ENCODE data around the gene CDK18. TPM values are rescaled to one million over a fixed set of nuclear protein-coding genes. Genes with fewer than 3 reads are reported as not detected.

Gene CDK18
- total and polyA plus RNA-seq, 4 donors = 2.4 to 3.7 (median 3.1) TPM

DNA sequence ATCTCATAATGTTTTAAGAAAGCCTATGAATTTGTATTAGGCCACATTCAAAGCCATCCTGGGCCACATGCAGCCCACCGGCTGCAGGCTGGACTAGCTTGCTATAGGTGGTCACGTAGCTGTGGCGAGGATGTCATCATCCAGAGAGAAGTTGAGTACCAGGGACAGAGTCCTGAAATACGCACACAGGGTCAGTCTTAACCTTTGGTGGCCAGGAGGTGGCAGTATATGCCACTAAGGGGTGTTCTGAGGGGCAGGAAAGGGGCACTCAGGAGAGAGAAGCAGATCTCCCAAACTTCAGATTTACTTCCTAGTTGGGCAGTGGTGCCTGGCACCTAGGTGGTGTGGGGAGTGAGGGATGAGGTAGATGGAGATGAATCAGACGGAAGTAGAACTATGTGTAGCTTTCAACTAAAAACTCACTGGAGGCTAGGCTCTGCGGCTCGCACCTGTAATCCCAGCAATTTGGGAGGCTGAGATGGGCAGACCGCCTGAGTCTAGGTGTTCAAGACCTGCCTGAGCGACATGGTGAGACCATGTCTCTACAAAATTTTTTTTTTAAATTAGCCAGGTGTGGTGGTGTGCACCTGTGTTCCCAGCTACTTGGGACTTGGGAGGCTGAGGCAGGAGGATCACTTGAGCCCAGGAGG, 16.3 kb upstream of the CDK18 start:
- 35% methylated on average over 9 of the region's 9 CpGs for WGBS
- H3K36me3 ChIP-seq (ENCODE audit: control insufficient read depth in 4 of 4, insufficient read depth in 3 of 4, low read depth in 1 of 4, low read length in 3 of 4) = no peaks in the 10 kb centered on the region
- H3K4me3 ChIP-seq (ENCODE audit: low read depth in 1 of 3, low read length in 3 of 3) = no peak overlapping the region
- TF ChIP-seq EGR1 (IDR thresholded peaks at IDR 0.05; ENCODE audit: low read depth in 2 of 2) (no peak), TAF1 (conservative IDR thresholded peaks at IDR 0.05) (no peak), CTCF (IDR thresholded peaks at IDR 0.05; ENCODE audit: low read depth, low read length, missing input control) (peak; percentile 74), SP1 (IDR thresholded peaks at IDR 0.05) (no peak), RAD21 (IDR thresholded peaks at IDR 0.05) (peak; percentile 80 to 93), HNF4A (conservative IDR thresholded peaks at IDR 0.05) (peak; percentile 44 to 72)
- TF ChIP-seq, protein P1, sequence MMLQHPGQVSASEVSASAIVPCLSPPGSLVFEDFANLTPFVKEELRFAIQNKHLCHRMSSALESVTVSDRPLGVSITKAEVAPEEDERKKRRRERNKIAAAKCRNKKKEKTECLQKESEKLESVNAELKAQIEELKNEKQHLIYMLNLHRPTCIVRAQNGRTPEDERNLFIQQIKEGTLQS (IDR thresholded peaks at IDR 0.05) = peak; percentile 60
- H3K9ac ChIP-seq (ENCODE audit: low read depth in 1 of 2, low read length in 2 of 2) = no peak overlapping the region
- H3K27ac ChIP-seq (ENCODE audit: low read depth in 1 of 2, low read length in 2 of 2) = no peak overlapping the region
- peak; percentile 49 for DNase-seq (ENCODE audit: low spot score)
- H3K4me1 ChIP-seq (ENCODE audit: control insufficient read depth in 4 of 4, insufficient read depth in 4 of 4, low read length in 3 of 4) = peaks cover 0 to 22% (median 17%) of the 10 kb centered on the region in 4 donors
- peaks cover 0 to 4% (median 0%) of the 10 kb centered on the region in 4 donors for H3K27me3 ChIP-seq (ENCODE audit: control insufficient read depth in 4 of 4, insufficient read depth in 4 of 4, low read length in 3 of 4)
- H3K9me3 ChIP-seq (ENCODE audit: control insufficient read depth in 4 of 4, low read length in 3 of 4) = no peaks in the 10 kb centered on the region

GRCh38 chr1:205491794-205492193, 12.7 kb upstream of the CDK18 start:
- DNase-seq (ENCODE audit: low spot score) = no peak
- 48% methylated on average over 4 of the region's 4 CpGs for WGBS
- Histone ChIP-seq H3K9me3 (ENCODE audit: control insufficient read depth in 4 of 4, low read length in 3 of 4) (no peaks in the 10 kb centered on the region), H3K27me3 (ENCODE audit: control insufficient read depth in 4 of 4, insufficient read depth in 4 of 4, low read length in 3 of 4) (peaks cover 0 to 4% (median 0%) of the 10 kb centered on the region in 4 donors), H3K36me3 (ENCODE audit: control insufficient read depth in 4 of 4, insufficient read depth in 3 of 4, low read depth in 1 of 4, low read length in 3 of 4) (no peaks in the 10 kb centered on the region), H3K4me3 (ENCODE audit: low read depth in 1 of 3, low read length in 3 of 3) (no peak overlapping the region), H3K4me1 (ENCODE audit: control insufficient read depth in 4 of 4, insufficient read depth in 4 of 4, low read length in 3 of 4) (peaks cover 0 to 20% (median 20%) of the 10 kb centered on the region in 4 donors), H3K9ac (ENCODE audit: low read depth in 1 of 2, low read length in 2 of 2) (no peak overlapping the region), H3K27ac (ENCODE audit: low read depth in 1 of 2, low read length in 2 of 2) (no peak overlapping the region)
- TF ChIP-seq GABPA (IDR thresholded peaks at IDR 0.05 in 1 of 2, conservative IDR thresholded peaks at IDR 0.05 in 1 of 2) (no peak), HNF4G (IDR thresholded peaks at IDR 0.05) (no peak)
- TF ChIP-seq, protein P1 (IDR thresholded peaks at IDR 0.05) = no peak

DNA sequence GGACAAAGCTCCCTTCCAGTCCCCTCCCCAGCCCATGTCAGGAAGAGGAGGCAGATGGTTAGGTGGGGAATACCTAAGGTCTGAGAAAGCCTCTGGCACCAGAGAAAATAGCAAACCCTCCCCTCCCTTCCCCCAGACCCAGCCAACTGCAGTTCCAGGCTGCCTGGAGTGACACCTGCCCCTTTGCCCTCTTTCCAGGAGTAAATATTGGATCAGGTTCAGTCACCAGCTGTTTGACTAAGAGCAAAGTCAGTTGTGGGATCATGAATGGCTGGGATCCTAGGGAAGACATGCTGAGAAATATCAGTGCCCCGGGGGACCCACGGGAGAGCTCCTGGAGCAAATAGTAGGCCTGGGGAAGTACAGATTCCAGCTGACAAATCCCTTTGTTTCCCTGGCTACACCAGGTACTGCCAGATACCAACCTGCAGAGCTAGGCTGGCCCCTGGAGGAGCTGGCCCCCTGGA, 12.2 kb upstream of the CDK18 start:
- TF ChIP-seq SP1 (IDR thresholded peaks at IDR 0.05) (peak; percentile 99), CTCF (IDR thresholded peaks at IDR 0.05; ENCODE audit: low read depth, low read length, missing input control) (no peak), HNF4A (conservative IDR thresholded peaks at IDR 0.05) (peak; percentile 41 to 93), HNF4G (IDR thresholded peaks at IDR 0.05) (peak; percentile 79), FOXA2 (IDR thresholded peaks at IDR 0.05) (no peak), RXRA (IDR thresholded peaks at IDR 0.05) (peak; percentile 12 to 94), RAD21 (IDR thresholded peaks at IDR 0.05) (peak in 1 of 2 donors; percentile 48), NR2F2 (IDR thresholded peaks at IDR 0.05) (peak; percentile 31)
- TF ChIP-seq, protein P1 (IDR thresholded peaks at IDR 0.05) = peak; percentile 19
- Histone ChIP-seq H3K9ac (ENCODE audit: low read depth in 1 of 2, low read length in 2 of 2) (no peak overlapping the region), H3K27ac (ENCODE audit: low read depth in 1 of 2, low read length in 2 of 2) (peak overlapping the region in 1 of 2 donors; percentile 14), H3K4me3 (ENCODE audit: low read depth in 1 of 3, low read length in 3 of 3) (no peak overlapping the region), H3K36me3 (ENCODE audit: control insufficient read depth in 4 of 4, insufficient read depth in 3 of 4, low read depth in 1 of 4, low read length in 3 of 4) (no peaks in the 10 kb centered on the region), H3K9me3 (ENCODE audit: control insufficient read depth in 4 of 4, low read length in 3 of 4) (no peaks in the 10 kb centered on the region), H3K27me3 (ENCODE audit: control insufficient read depth in 4 of 4, insufficient read depth in 4 of 4, low read length in 3 of 4) (peaks cover 0 to 4% (median 0%) of the 10 kb centered on the region in 4 donors), H3K4me1 (ENCODE audit: control insufficient read depth in 4 of 4, insufficient read depth in 4 of 4, low read length in 3 of 4) (peaks cover 0 to 20% (median 20%) of the 10 kb centered on the region in 4 donors)
- WGBS = 34% methylated on average over 2 of the region's 2 CpGs
- DNase-seq (ENCODE audit: low spot score) = no peak
